Upper lobe of left lung (tissue), 6 donors: ENCODE measurements around the gene FNDC4. TPM values are rescaled to one million over a fixed set of nuclear protein-coding genes. Genes with fewer than 3 reads are reported as not detected.

Experiments
- ATAC-seq, 2 donors: fragments of 200-7000 bp; cut with Tn5 transposase; one replicate each; pipeline ENCODE4 v1.9.1; 2022; ENCODE audit warnings: mild to moderate bottlenecking in 2 of 2, moderate library complexity in 2 of 2; ENCODE audit not compliant: low FRiP score in 2 of 2
- DNase-seq, 2 donors: peaks; one replicate each; pipeline ENCODE4 v3.0.0-alpha.2; 2019 to 2020
- H3K27ac ChIP-seq, 4 donors: fragments of 200-600 bp; sonication (generic); one replicate each; pipeline ENCODE4 v1.5.1; 2016 to 2019
- H3K27me3 ChIP-seq, 4 donors: fragments of 200-600 bp; sonication (generic); one replicate each; pipeline ENCODE4 v1.5.1; 2017 to 2019
- H3K36me3 ChIP-seq, 4 donors: fragments of 200-600 bp; sonication (generic); one replicate each; pipeline ENCODE4 v1.5.1; 2016 to 2019
- H3K4me1 ChIP-seq, 4 donors: fragments of 200-600 bp; sonication (generic); one replicate each; pipeline ENCODE4 v1.5.1; 2018 to 2019
- H3K4me3 ChIP-seq, 4 donors: fragments of 200-600 bp; sonication (generic); one replicate each; pipeline ENCODE4 v1.5.1; 2017 to 2019; ENCODE audit warnings: mild to moderate bottlenecking in 2 of 4, moderate library complexity in 1 of 4
- H3K9me3 ChIP-seq, 4 donors: fragments of 200-600 bp; sonication (generic); one replicate each; pipeline ENCODE4 v1.5.1; 2018 to 2019
- CTCF ChIP-seq, 6 experiments: fragments of 450-650 bp in 4 of 6; fragments of 200-600 bp in 2 of 6; sonication (generic) in 2 of 6; IDR thresholded peaks; one replicate each; pipeline ENCODE4 v1.5.1; 2016 to 2019; ENCODE audit warnings: antibody characterized with exemption in 6 of 6
- EP300 ChIP-seq, 4 donors: sonication (generic); formaldehyde crosslinking; IDR thresholded peaks; one replicate each; pipeline ENCODE4 v1.5.1; 2017; ENCODE audit warnings: antibody characterized with exemption in 4 of 4, control low read depth in 2 of 4
- POLR2A ChIP-seq, 4 donors: fragments of 450-650 bp; IDR thresholded peaks; one replicate each; pipeline ENCODE4 v1.5.1; 2016 to 2017; ENCODE audit warnings: antibody characterized with exemption in 4 of 4, mild to moderate bottlenecking in 2 of 4
- POLR2AphosphoS5 ChIP-seq, 2 donors: sonication (generic); formaldehyde crosslinking; IDR thresholded peaks; one replicate each; pipeline ENCODE4 v1.5.1; 2017; ENCODE audit warnings: antibody characterized with exemption in 2 of 2
- WGBS, 2 donors: methylation state at CpG; one replicate each; pipeline ENCODE4 v1.1.5; 2017 to 2018; 5-methylcytosine and 5-hydroxymethylcytosine counted together
- total RNA-seq, 6 donors: library from RNA; depleted of rRNA in 4 of 6; stranded (reverse); fragments of >200 nt in 4 of 6; gene quantifications; one replicate each; pipeline versions ENCODE4 v1.1.0 to v1.2.1, GENCODE V29; 2016 to 2021
- donor health status: DM: no; HTN: no; CAD: no; lungs with moderate emphysema.
- donor health status: DM: no; HTN: yes; CAD: no; lungs with severe emphysema.

The FNDC4 gene
- total RNA-seq, 6 donors from 2014 or later = 1.1 to 4.6 (median 2.6) TPM; not detected in 1

DNA sequence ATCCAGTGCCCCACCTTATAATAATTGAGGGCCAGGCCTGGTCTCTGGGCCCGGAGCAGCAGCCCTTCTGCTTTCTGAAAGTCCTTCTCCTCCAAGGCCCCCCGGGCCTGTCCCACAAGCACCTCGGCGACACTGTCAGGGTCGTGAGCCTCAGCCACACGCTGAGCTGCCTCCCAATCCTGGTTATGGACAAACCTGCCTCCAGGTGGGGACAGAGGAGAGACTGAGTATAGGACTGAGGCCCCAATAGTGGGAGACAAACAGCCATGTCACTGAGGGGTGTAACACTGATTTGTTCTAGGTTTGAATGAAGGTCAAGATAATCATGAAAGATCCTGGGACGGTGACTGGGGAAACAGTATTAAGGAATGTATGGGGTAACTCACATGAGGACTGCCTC, 41.0 kb downstream of the FNDC4 start:
- H3K36me3 ChIP-seq = peaks cover 8 to 77% (median 43%) of the 10 kb centered on the region in 4 donors
- TF ChIP-seq POLR2AphosphoS5 (IDR thresholded peaks at IDR 0.05) = no peak
- TF ChIP-seq POLR2A (IDR thresholded peaks at IDR 0.05) = no peak
- TF ChIP-seq EP300 (IDR thresholded peaks at IDR 0.05) = no peak
- TF ChIP-seq CTCF (IDR thresholded peaks at IDR 0.05) = no peak
- no peak overlapping the region for H3K27ac ChIP-seq
- H3K27me3 ChIP-seq = no peaks in the 10 kb centered on the region
- ATAC-seq = no peak
- no peaks in the 10 kb centered on the region for H3K9me3 ChIP-seq
- H3K4me1 ChIP-seq = no peaks in the 10 kb centered on the region
- DNase-seq = no peak
- H3K4me3 ChIP-seq = no peak overlapping the region
- WGBS, 2 donors = 95 to 97% methylated on average over 7 of the region's 7 CpGs

- no peaks in the 10 kb centered on the region for H3K27me3 ChIP-seq
- WGBS, 2 donors = 93 to 95% methylated on average over 1 of the region's 1 CpG
- ATAC-seq (no peak), DNase-seq (no peak)
- no peaks in the 10 kb centered on the region for H3K9me3 ChIP-seq
- H3K4me1 ChIP-seq = peaks cover 0 to 3% (median 0%) of the 10 kb centered on the region in 4 donors
- H3K4me3 ChIP-seq = no peak overlapping the region
- H3K36me3 ChIP-seq = peaks cover 8 to 69% (median 35%) of the 10 kb centered on the region in 4 donors
- TF ChIP-seq CTCF (IDR thresholded peaks at IDR 0.05) (no peak), POLR2A (IDR thresholded peaks at IDR 0.05) (no peak), POLR2AphosphoS5 (IDR thresholded peaks at IDR 0.05) (no peak), EP300 (IDR thresholded peaks at IDR 0.05) (no peak)
- H3K27ac ChIP-seq = no peak overlapping the region
Observed at GRCh38 chr2:27451095-27451494, 43.9 kb downstream of the FNDC4 start.

GRCh38 chr2:27448381-27448780, 46.6 kb downstream of the FNDC4 start:
- no peaks in the 10 kb centered on the region for H3K9me3 ChIP-seq
- no peaks in the 10 kb centered on the region for H3K27me3 ChIP-seq
- ATAC-seq (no peak), DNase-seq (no peak)
- no peak for TF ChIP-seq CTCF (IDR thresholded peaks at IDR 0.05)
- TF ChIP-seq POLR2AphosphoS5 (IDR thresholded peaks at IDR 0.05) = no peak
- no peak for TF ChIP-seq POLR2A (IDR thresholded peaks at IDR 0.05)
- TF ChIP-seq EP300 (IDR thresholded peaks at IDR 0.05) = no peak
- 60 to 89% methylated on average over 3 of the region's 3 CpGs for WGBS, 2 donors
- peaks cover 0 to 8% (median 0%) of the 10 kb centered on the region in 4 donors for H3K4me1 ChIP-seq
- H3K27ac ChIP-seq = no peak overlapping the region
- no peak overlapping the region for H3K4me3 ChIP-seq
- peaks cover 0 to 58% (median 28%) of the 10 kb centered on the region in 4 donors for H3K36me3 ChIP-seq

- H3K36me3 ChIP-seq = peaks cover 10 to 65% (median 41%) of the 10 kb centered on the region in 4 donors
- TF ChIP-seq POLR2A (IDR thresholded peaks at IDR 0.05) = peak in 1 of 4 donors; percentile 15
- TF ChIP-seq CTCF (IDR thresholded peaks at IDR 0.05) = no peak
- DNase-seq (peak in 1 of 2 donors; percentile 90), ATAC-seq (peak in 1 of 2 donors; percentile 65)
- no peak overlapping the region for H3K4me3 ChIP-seq
- H3K27me3 ChIP-seq = no peaks in the 10 kb centered on the region
- peaks cover 0 to 8% (median 2%) of the 10 kb centered on the region in 4 donors for H3K4me1 ChIP-seq
- 54 to 62% methylated on average over 3 of the region's 3 CpGs for WGBS, 2 donors
- H3K27ac ChIP-seq = peak overlapping the region; percentile 42 to 72 (median 57)
- H3K9me3 ChIP-seq = no peaks in the 10 kb centered on the region
Observed at GRCh38 chr2:27446057-27446456, 48.9 kb downstream of the FNDC4 start.

DNA sequence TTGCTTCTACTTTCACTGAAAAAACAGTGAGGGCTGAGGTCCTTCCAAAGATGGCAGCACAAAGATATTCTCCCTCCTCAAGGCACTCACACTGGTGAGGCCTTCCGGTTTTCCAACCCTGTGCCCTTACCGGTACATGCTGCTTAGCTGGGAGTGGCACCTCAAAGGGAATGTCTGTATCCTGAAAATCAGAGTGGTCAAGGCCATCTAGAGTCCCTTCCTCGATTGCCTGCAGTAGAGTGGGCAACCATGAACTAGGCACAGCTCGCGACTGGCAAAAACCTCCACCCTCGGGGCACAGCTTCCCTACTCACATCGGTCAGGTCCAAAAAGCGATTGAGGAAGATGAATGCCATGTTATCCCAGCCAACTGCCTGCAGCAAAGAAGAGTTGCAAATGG, 49.4 kb downstream of the FNDC4 start:
- TF ChIP-seq POLR2A (IDR thresholded peaks at IDR 0.05) = no peak
- TF ChIP-seq CTCF (IDR thresholded peaks at IDR 0.05) = no peak
- no peak for TF ChIP-seq EP300 (IDR thresholded peaks at IDR 0.05)
- TF ChIP-seq POLR2AphosphoS5 (IDR thresholded peaks at IDR 0.05) = no peak
- no peak for DNase-seq
- 92 to 93% methylated on average over 8 of the region's 8 CpGs for WGBS, 2 donors
- Histone ChIP-seq H3K9me3 (no peaks in the 10 kb centered on the region), H3K27me3 (no peaks in the 10 kb centered on the region), H3K36me3 (peaks cover 15 to 69% (median 45%) of the 10 kb centered on the region in 4 donors), H3K4me3 (no peak overlapping the region), H3K4me1 (peaks cover 0 to 8% (median 2%) of the 10 kb centered on the region in 4 donors), H3K27ac (peak overlapping the region; percentile 42 to 72 (median 57))
- no peak for ATAC-seq
